DLD1 (cell line): ENCODE measurements around the gene PITX1.
"Not testable (repeated sequence)": the region's sequence is repeated elsewhere in the genome, so short reads cannot be mapped to it uniquely, and the experiment has no call there.

Experiments used
- in situ Hi-C: cut with HindIII; loops from 2 replicates; pipeline ENCODE4 v1.10.0; 2017; ENCODE audit warnings: low sequenced_read_pairs

The PITX1 gene

DNA sequence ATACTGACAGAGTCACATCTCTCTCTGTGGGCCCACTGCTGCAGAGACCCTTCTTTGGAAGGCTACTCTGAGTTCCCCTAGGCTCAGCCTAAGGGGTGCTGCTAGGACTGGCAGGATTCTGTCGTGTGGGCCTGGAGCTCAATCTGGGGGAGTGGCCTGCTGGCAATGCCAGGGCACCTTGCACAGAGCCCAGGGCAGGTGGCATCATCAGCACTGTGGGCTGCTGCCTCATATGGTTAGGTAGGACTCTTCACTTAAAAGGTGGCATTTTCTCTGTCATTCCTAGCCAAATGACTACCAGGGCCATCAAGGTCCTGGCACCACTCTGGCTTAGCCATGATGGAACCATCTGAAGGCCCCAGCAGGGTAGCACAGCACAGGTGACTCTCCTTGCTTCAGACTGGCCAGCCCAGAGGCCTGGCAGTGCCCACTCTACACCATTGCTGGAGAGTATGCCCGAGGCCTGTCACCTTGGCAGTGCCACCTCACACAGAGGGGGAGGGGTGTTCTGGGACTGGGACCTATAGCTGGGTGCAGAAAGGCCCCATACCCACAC, 21.9 kb downstream of the PITX1 start:
- in situ Hi-C loops = loop anchor here (10.0 kb wide), 1 partner anchor 193 kb away; no protein-coding TSS in a partner anchor

DNA sequence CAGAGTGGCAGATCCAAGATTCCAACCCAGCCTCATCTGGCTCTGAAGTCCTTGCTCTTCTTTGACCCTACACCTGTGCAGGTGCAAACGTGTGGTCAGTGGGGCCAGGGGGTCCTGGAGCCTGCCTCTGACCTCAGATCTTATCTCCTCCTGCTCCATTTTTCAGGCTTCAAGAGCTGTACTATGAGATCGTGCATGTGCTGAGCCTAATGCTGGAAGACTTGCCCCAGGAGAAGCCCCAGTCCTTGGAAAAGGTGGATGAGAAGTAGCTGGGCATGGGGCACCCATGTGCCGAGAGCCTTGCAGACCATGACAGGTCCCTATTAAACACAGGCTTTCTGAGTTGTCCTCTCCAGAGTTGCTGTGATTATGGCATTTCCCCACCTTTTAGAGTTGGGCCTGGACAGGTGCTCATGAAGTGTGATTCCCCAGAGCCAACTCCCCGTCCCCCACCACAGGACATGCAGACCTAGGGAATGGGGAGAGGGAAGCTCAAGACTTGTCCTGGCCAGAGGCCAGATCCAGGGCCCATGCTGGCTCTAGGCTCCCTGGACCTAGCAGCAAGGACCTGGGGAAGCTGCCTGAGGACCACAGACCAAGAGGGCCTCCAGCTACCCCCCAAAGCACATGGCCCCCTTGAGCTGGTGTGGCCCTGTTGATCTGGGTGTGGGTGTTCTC, 22.5 kb downstream of the PITX1 start:
- in situ Hi-C loops = loop anchor here (10.0 kb wide), 1 partner anchor 193 kb away; no protein-coding TSS in a partner anchor

DNA sequence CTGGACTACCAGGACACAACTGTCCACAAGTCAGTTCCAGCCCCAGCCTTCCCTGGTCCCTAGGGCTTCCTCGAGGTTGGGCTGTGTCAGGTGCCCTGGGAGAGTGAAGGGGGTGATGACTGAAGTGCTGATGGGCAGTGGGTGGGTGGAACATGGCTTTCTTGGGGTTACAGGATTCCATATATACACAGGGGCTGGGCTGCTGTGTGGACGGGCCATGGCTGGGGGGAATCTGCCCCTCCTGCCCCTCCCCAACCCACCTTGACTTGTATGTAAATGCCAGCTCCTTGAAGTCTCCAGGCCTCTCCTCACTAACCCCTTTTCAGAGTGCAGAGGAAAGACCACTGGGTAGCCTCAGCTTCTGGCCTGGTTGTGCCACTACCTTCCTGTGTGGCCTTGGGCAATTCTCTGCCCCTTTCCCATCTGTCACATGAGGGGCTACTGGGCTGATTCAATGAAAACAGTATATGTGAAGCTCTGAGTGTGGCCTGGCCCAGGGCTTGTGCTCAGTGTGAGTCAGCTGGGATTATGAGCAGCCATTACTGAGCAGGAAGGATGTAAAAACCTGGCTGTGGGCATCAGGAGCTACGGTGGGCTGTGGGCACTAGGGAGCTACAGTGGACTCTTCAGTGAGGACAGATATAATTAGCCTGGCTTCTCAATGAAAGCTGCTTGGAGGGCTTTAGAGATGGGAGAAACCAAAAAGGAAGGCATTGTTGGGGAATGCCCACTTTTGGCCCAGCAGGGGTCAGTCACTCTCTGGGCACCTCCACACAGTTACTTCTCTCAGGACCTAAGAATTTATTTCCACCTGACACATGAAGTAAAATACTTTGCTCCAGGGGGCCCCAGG, 23.3 kb downstream of the PITX1 start:
- in situ Hi-C loops = loop anchor here (10.0 kb wide), 1 partner anchor 194 kb away; no protein-coding TSS in a partner anchor

DNA sequence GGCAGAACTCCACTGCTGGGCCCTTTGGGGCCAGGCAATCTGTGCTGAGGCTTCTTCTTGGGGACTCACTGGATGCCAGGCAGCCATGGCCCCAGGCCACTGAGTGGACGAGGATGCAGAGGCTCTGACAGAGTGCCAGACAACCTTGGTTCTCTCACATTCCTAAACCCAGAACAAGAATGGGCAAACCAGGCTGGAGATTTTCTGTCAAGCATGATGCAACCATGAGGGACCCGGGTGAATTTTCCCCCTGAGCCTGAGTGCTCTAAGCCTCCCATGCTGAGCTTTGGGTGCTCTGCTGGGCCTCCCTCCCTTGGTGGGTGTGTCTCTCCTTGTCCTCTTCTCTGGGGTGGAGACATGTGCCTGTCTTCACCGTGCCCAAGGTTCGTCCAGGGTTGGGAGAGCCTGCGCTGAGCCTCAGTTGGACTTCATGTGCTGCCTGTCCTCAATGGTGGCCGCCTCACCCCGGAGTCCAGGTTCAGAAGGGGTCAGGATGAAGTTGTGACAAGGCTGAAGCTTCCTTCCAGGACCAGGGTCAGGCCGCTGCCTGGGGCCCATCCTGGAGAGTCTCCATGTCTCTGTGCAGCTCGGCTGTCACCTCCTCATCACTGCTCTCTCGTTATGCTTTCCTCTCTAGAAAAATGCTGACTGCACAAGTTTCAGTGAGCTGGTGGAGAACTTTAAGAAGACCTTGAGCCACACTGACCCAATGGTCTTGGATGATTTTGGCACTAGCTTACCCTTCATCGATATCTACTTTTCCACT, 24.1 kb downstream of the PITX1 start:
- in situ Hi-C loops = loop anchor here (10.0 kb wide), 1 partner anchor 195 kb away; no protein-coding TSS in a partner anchor

DNA sequence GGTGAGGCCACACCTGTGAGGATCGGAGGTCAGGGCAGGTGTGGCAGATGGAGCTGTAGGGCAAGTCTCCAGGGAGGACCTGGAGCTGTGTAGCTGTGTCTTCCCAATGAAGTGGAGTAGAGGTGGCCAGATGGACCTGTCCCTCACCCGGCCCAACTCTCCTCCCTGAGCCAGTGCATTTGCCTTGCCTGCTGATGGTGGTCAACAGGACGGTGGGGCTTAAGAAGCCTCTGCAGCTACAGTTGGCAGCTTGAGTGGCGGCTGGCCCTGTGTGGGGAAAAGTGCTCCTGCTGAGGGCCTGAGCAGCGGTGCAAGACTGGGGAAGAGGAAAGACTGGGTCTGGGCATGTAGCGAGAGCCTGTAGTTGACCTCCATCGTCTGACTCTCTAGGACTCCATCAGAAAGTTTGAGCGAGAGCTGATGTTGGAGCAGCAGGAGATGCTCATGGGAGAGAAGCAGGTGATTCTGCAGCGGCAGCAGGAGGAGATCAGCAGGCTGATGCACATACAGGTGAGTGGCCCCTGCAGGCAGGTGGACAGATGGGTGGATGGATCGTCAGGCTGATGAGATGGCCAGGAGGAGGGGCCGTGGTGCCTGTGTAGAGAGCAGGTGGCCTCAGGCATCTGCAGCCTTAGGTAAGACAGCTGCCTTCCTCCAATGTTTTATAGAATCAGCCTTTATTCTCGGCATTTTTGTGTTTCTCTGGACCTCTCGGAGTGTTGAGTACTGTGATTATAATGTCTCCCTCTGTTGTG, 24.9 kb downstream of the PITX1 start:
- in situ Hi-C loops = no loop called here

DNA sequence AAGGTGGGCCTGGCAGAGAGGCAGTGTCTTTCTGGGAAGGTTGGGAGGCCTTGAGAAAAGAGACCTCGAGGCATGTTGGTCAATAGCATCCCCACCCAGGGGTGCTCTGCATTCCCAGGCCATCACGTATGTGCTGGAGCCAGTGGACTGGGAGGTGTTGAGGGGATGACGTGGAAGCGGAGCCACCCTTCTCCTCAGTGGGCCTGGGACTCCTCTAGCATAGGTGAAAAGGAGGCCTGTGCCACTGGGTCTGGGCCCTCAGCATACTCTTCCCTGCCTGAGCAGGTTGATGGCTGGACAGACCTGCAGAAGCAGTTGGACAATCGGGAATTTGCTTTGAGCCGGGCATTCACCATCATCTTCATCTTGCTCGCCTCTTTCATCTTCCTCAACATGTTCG, 25.5 kb downstream of the PITX1 start:
- in situ Hi-C loops = no loop called here

DNA sequence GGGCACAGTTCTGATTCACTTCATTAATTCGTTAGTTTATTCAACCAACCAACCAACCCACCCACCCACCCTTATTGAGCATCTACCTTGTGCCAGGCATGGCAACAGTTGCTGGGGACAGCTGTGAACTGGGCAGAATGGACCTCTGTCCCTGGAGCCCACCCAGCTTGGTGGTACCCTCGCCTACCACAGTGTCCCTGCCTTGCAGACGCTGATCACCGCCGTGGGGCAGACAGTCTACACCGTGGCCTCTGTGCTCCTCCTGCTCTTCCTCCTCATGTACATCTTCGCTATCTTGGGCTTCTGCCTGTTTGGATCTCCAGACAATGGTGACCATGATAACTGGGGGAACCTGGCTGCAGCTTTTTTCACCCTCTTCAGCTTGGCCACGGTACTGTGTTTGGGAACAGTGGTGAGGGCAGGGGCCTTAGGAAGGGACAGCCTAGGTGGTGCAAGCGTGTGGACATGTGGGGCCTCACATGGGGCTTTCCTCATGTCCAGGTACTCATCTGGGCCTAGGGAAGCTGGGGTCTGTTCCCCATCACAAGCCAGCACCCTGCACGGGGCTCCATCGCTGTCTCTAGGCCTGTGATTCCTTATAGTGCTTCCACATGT, 26.2 kb downstream of the PITX1 start:
- in situ Hi-C loops = no loop called here

DNA sequence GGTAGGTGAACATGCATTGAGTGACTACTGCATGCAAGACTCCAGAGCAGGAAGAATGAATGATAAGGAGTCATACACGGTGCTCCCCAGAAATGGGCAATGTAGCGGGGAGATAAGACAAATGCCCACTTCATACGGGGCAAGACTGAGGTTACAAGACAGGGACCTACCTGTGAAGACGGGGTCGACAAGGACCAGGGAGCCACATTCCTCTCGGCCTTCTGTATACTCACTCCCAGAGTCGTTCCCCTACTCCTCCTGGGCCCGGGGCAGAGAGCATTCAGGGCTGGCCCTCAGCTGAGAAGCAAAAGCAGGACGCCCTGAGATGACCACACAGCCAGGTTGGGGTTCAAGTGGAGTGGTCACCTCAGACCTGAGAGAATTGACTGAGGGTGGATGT, 26.7 kb downstream of the PITX1 start:
- in situ Hi-C loops = no loop called here

DNA sequence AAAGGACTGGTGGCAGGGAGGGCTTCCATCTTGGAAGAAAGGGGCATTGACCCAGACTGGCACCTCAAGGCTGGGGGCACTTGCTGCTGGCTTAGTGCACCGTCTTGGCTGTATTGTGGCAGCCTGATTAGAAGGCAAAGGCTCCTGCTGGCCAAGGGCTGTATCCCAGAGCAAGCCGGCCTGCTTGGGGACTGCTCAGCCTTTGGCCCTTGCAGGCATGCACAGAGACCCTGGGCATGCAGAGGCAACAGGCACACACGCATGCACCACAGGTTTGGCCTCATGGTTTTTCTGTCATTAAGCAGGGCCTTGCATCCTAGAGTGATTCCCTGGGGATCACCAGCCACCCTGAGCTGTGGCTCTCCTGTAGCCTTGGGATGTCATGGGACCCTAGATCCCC, 29.0 kb downstream of the PITX1 start:
- in situ Hi-C loops = no loop called here

DNA sequence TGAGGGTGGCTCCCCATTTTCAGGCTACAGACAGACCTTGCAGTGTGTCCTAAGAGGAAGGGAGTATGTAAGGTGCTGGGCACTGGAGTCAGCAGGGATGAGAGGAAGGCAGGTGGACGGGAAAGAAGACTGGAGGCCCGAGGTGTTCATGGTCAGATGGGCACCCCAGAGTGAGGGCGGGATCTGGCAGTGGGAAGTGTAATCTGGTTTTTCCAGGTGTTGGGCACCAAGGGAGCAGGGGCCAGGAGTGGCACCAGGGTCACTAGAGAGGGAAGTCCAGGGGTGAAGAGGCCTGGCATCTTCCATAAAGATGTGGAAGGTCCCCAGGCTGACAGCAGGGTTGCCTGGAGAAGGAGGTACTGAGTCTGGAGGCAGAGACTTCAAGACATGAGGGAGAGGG, 29.7 kb downstream of the PITX1 start:
- in situ Hi-C loops = no loop called here

DNA sequence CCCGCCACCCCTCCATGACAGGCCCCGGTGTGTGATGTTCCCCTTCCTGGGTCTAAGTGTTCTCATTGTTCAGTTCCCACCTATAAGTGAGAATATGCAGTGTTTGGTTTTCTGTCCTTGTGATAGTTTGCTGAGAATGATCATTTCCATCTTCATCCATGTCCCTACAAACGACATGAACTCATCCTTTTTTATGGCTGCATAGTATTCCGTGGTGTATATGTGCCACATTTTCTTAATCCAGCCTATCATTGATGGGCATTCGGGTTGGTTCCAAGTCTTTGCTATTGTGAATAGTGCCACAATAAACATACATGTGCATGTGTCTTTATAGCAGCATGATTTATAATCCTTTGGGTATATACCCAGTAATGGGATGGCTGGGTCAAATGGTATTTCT, 36.0 kb downstream of the PITX1 start:
- in situ Hi-C loops = not testable (repeated sequence)

DNA sequence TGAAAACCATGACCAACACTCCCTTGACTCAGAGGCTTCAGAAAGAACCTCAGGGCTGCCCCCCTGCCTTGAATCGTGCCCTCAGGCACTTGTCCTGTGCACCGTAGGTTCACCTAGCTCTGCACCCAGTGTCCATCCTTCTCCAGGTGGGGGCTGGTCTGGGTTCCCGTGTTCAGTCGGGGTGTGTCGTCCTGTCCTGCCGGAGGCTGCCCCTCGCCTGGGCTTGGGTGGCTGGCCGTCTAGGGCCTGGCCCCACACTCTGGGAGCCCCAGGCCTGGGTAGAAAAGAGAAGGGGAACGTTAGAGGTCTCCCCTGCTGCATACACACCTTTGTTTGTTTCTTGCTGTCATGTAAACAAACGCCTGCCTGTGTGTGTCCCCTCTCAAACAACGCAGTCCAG, 37.0 kb downstream of the PITX1 start:
- in situ Hi-C loops = no loop called here

DNA sequence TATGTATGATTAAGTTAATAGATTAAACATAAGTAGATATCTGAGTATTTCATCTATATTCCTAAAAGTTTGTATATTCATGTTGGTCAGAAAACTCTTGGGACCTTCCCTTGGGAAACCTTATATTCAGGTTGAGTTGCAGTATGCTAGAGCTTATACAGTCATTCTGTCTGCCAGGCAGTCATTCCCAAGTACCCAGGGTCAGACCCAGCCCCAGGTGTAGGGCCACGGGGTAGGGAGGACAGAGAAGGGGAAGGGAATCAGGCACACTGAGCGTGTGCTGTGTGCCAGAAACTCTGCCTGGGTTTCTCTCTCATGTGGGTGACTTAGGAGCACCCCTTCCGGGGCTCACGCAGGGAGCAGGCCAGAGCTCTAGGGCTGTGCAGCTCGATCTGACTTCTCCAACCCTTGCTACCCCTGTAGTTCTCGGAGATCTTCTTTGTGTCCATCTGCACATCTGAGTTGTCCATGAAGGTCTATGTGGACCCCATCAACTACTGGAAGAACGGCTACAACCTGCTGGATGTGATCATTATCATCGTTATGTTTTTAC, 38.1 kb downstream of the PITX1 start:
- in situ Hi-C loops = no loop called here

DNA sequence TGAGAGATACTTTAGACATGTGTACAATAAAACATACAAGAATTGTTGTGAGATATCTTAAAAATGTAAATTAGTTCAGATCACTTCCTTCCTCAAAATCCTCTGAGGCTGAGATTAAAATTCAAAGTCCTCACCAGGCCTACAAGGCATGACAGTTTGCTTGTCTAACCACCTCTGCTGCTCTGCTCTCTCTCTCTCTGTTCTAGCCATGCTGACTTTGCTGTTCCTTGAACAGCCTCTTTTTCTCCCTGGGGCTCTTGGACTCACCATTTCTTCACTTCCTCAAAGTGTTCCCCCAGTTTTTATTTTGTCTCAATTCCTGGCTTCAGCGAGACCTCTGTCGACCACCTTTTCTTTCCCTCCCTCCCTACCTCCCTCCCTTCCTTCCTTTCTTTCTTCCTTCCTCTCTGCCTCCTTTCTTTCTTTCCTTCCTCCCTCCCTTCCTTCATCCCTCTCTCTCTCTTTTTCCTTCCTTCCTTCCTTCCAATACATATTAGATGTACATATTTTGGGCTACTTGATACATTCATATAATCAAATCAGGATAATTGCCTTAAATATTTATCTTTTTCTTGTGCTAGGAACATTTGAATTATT, 39.4 kb downstream of the PITX1 start:
- in situ Hi-C loops = no loop called here

DNA sequence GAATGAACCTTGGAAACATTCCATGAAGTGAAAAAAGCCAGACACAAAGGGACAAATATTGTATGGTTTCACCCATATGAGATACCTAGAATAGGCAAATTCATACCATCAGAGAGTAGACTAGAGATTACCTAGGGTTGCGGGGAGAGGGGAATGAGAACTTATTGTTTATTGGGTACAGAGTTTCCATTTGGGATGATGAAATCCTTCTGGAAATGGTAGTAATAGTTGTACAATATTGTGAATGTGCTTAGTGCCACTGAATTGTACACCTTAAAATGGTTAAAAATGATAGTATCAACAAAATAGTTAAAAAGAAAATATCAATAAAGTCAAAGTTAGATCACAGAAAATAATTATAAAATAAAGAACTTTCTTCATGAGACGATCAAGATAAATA, 40.9 kb downstream of the PITX1 start:
- in situ Hi-C loops = no loop called here

DNA sequence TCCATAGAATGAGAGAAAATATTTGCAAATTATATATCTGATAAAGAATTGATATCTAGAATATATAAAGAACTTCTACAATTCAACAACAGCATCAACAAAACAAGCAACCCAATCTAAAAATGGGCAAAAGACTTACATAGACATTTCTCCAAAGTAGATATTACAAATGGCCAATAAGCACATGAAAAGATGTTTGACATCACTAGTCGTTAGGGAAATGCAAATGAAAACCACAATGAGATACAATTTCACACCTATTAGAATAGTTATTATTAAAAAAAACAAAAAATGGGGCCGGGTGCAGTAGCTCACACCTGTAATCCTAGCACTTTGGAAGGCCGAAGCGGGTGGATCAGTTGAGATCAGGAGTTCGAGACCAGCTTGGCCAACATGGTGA, 41.9 kb downstream of the PITX1 start:
- in situ Hi-C loops = no loop called here

DNA sequence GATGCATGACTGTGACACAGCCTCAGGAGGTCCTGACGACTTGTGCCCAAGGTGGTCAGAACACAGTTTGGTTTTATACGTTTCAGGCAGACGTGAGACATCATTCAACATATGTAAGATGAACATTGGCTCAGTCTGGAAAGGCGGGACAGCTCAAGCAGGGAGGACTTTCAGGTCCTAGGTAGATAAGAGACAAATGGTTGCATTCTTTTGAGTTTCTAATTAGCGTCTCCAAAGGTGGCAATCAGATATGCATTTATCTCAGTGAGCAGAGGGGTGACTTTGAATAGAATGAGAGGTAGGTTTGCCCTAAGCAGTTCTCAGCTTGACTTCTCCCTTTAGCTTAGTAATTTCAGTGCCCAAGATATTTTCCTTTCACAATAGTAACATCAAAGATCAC, 43.8 kb downstream of the PITX1 start:
- in situ Hi-C loops = not testable (repeated sequence)

DNA sequence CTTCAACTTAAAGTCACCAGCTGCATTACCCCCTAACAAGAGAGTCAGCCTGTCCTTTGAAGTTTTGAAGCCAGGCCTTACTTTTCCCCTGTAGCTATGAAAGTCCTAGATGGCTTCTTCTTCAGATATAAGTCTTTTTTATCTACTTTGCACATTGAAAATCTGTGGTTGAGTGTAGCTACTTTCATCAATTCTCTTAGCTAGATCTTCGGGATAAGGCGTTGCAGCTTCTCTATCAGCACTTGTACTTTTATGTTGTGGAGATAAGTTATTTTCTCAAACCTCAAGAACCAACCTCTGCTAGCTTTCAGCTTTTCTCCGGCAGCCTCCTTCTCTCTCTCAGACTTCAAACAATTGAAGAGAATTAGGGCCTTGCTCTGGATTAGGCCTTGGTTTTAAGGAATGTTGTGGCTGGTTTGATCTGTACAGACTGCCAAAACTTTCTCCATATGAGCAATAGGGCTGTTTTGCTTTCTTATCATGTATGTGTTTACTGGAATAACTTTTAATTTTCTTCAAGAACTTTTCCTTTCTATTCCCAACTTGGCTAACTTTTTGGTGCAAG, 44.7 kb downstream of the PITX1 start:
- in situ Hi-C loops = no loop called here

DNA sequence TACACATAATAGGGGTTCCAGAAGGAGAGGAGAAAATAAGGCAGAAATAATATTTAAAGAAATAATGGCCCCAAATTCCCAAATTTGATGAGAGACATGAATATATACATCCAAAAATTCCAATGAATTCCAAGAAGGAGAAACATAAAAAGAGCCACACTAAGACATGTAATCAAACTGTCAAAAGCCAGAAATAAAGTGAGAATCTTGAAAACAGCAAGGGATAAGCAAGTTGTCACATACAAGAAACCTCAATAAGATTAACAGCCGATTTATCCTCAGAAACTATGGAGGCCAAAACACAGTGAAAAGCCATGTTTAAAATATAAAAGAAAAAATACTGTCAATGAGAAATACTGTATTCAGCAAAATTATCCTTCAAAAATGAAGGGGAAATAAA, 51.8 kb downstream of the PITX1 start:
- in situ Hi-C loops = no loop called here
